Measurements from ENCODE around the gene DHCR24. TPM values are rescaled to one million over a fixed set of nuclear protein-coding genes. Genes with fewer than 3 reads are reported as not detected.

Gene DHCR24
- total and polyA plus RNA-seq, 2 of the 13 experiments (the other 11 are each of a cell fraction or from before 2014, with no cell fraction given), result 374 to 448 TPM

DNA sequence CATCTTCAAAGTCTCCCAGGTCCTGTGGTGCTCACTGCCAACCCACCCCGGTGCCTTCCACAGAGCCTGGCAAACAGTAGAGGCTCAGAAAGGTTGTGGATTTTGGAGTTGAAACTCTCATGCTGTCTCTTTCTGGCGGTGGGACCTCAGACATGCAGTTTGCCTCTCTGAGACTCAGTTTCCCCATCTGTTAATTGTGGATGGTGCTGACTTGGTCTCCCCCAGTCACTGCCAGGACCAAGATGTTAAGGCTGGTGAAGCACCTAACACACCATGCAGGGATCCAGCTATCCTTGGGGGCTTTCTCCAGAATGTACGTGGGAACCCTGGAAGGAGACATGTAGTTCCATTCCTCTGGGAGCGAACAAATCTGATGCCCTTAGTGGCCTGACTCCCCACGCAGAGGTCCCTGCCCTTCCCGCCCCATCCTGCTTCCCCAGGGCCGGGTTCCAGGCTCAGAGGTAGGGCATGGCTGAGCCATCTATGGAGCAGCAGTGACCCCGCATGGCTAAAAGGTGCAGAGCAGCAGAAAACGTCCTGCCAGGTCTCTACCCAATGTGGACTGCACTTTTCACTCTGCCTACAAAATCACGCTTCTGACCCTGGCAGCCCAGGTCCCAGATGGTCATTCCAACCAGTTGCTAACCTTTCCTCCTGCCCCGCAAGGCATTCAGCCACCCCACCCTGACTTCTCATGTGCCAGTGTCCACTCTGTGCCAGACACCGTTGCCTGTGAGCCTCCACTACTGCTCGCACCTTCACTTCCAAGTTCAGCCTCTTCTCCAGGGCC lies 76.6 kb downstream of the DHCR24 start (continued):
- TF ChIP-seq, protein P1, sequence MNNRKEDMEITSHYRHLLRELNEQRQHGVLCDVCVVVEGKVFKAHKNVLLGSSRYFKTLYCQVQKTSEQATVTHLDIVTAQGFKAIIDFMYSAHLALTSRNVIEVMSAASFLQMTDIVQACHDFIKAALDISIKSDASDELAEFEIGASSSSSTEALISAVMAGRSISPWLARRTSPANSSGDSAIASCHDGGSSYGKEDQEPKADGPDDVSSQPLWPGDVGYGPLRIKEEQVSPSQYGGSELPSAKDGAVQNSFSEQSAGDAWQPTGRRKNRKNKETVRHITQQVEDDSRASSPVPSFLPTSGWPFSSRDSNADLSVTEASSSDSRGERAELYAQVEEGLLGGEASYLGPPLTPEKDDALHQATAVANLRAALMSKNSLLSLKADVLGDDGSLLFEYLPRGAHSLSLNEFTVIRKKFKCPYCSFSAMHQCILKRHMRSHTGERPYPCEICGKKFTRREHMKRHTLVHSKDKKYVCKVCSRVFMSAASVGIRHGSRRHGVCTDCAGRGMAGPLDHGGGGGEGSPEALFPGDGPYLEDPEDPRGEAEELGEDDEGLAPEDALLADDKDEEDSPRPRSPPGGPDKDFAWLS (CRISPR knock-in tag; IDR thresholded peaks at IDR 0.05; ENCODE audit: borderline replicate concordance), result peak; percentile 31; the same call in 1 of the 2 replicates
- peak; percentile 29; the same call in 1 of the 2 replicates for TF ChIP-seq ERF (CRISPR knock-in tag; IDR thresholded peaks at IDR 0.05)
- TF ChIP-seq ZNF34 (CRISPR knock-in tag; IDR thresholded peaks at IDR 0.05; ENCODE audit: borderline replicate concordance), result no peak
- no peak for TF ChIP-seq MTA3 (CRISPR knock-in tag; IDR thresholded peaks at IDR 0.05)
- TF ChIP-seq, protein P2, sequence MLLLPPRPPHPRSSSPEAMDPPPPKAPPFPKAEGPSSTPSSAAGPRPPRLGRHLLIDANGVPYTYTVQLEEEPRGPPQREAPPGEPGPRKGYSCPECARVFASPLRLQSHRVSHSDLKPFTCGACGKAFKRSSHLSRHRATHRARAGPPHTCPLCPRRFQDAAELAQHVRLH (CRISPR knock-in tag; IDR thresholded peaks at IDR 0.05; ENCODE audit: borderline replicate concordance, low read depth), result peak; percentile 28; the same call in 1 of the 2 replicates
- TF ChIP-seq ZNF776 (CRISPR knock-in tag; IDR thresholded peaks at IDR 0.05), result no peak
- TF ChIP-seq ZNF207 (IDR thresholded peaks at IDR 0.05; ENCODE audit: borderline replicate concordance), result no peak
- 0 out of 2 replicates have a peak, but pooled peaks have one; percentile 46 for TF ChIP-seq KDM5B (CRISPR knock-in tag; IDR thresholded peaks at IDR 0.05; ENCODE audit: borderline replicate concordance)
- no peak for TF ChIP-seq ZKSCAN1 (IDR thresholded peaks at IDR 0.05; ENCODE audit: low read length)
- 0 out of 2 replicates have a peak, but pooled peaks have one; percentile 51 for TF ChIP-seq GTF3A (CRISPR knock-in tag; conservative IDR thresholded peaks at IDR 0.05)
- TF ChIP-seq KLF6 (CRISPR knock-in tag; IDR thresholded peaks at IDR 0.05), result no peak
- no peak for TF ChIP-seq ZKSCAN8 (CRISPR knock-in tag; IDR thresholded peaks at IDR 0.05; ENCODE audit: borderline replicate concordance)
- 0 out of 2 replicates have a peak, but pooled peaks have one; percentile 39 for TF ChIP-seq ZNF138 (CRISPR knock-in tag; IDR thresholded peaks at IDR 0.05; ENCODE audit: low read depth)
- TF ChIP-seq, protein P3, sequence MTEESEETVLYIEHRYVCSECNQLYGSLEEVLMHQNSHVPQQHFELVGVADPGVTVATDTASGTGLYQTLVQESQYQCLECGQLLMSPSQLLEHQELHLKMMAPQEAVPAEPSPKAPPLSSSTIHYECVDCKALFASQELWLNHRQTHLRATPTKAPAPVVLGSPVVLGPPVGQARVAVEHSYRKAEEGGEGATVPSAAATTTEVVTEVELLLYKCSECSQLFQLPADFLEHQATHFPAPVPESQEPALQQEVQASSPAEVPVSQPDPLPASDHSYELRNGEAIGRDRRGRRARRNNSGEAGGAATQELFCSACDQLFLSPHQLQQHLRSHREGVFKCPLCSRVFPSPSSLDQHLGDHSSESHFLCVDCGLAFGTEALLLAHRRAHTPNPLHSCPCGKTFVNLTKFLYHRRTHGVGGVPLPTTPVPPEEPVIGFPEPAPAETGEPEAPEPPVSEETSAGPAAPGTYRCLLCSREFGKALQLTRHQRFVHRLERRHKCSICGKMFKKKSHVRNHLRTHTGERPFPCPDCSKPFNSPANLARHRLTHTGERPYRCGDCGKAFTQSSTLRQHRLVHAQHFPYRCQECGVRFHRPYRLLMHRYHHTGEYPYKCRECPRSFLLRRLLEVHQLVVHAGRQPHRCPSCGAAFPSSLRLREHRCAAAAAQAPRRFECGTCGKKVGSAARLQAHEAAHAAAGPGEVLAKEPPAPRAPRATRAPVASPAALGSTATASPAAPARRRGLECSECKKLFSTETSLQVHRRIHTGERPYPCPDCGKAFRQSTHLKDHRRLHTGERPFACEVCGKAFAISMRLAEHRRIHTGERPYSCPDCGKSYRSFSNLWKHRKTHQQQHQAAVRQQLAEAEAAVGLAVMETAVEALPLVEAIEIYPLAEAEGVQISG (CRISPR knock-in tag; IDR thresholded peaks at IDR 0.05), result no peak
- no peak for TF ChIP-seq ZNF652 (CRISPR knock-in tag; IDR thresholded peaks at IDR 0.05; ENCODE audit: borderline replicate concordance, low read depth)
- TF ChIP-seq KAT2B (IDR thresholded peaks at IDR 0.05; ENCODE audit: borderline replicate concordance, low read depth, low read length), result no peak
- no peak for TF ChIP-seq SMAD9 (CRISPR knock-in tag; IDR thresholded peaks at IDR 0.05)
- TF ChIP-seq NFKB2 (CRISPR knock-in tag; IDR thresholded peaks at IDR 0.05; ENCODE audit: borderline replicate concordance), result peak; percentile 28; the same call in 1 of the 2 replicates
- TF ChIP-seq NR3C1 (CRISPR knock-in tag; IDR thresholded peaks at IDR 0.05), result no peak
- TF ChIP-seq, protein P4, sequence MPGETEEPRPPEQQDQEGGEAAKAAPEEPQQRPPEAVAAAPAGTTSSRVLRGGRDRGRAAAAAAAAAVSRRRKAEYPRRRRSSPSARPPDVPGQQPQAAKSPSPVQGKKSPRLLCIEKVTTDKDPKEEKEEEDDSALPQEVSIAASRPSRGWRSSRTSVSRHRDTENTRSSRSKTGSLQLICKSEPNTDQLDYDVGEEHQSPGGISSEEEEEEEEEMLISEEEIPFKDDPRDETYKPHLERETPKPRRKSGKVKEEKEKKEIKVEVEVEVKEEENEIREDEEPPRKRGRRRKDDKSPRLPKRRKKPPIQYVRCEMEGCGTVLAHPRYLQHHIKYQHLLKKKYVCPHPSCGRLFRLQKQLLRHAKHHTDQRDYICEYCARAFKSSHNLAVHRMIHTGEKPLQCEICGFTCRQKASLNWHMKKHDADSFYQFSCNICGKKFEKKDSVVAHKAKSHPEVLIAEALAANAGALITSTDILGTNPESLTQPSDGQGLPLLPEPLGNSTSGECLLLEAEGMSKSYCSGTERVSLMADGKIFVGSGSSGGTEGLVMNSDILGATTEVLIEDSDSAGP (CRISPR knock-in tag; IDR thresholded peaks at IDR 0.05; ENCODE audit: borderline replicate concordance), result peak; percentile 65
- no peak for TF ChIP-seq TFAP4 (IDR thresholded peaks at IDR 0.05; ENCODE audit: borderline replicate concordance, low read depth)

Data from HepG2 (cell line).